IPS-20b (cell line): ENCODE results near the gene TRIM52.
"Not testable (repeated sequence)": the region's sequence is repeated elsewhere in the genome, so short reads cannot be mapped to it uniquely, and the experiment has no call there.

Experiments
- H3K27ac ChIP-seq: one replicate; pipeline ENCODE4 v1.5.1; 2013; ENCODE audit warnings: low read length
- H3K27me3 ChIP-seq: 2 replicates; pipeline ENCODE4 v1.6.1; 2013; ENCODE audit warnings: mild to moderate bottlenecking, low read length, inconsistent platforms; ENCODE audit not compliant: insufficient read depth
- H3K36me3 ChIP-seq: 2 replicates; pipeline ENCODE4 v1.6.1; 2013; ENCODE audit warnings: low read depth, mild to moderate bottlenecking, inconsistent platforms, low read length, moderate library complexity; ENCODE audit not compliant: insufficient read depth
- H3K4me1 ChIP-seq: 2 replicates; pipeline ENCODE4 v1.6.1; 2013; ENCODE audit warnings: mild to moderate bottlenecking, control low read depth, inconsistent platforms, low read length, moderate library complexity; ENCODE audit not compliant: insufficient read depth
- H3K4me3 ChIP-seq: 2 replicates; pipeline ENCODE4 v1.5.1; 2013; ENCODE audit warnings: mild to moderate bottlenecking, low read length, inconsistent platforms
- H3K9ac ChIP-seq: 2 replicates; pipeline ENCODE4 v1.6.1; 2013; ENCODE audit warnings: low read depth, mild to moderate bottlenecking, inconsistent platforms, low read length, moderate library complexity
- H3K9me3 ChIP-seq: 2 replicates; pipeline ENCODE4 v1.6.1; 2013; ENCODE audit warnings: mild to moderate bottlenecking, low read depth, low read length, inconsistent platforms; ENCODE audit not compliant: insufficient read depth

TRIM52 gene

GRCh38 chr5:181260720-181261319 lies at the start of gene TRIM52:
Gene TRIM52, minus strand, starts transcription at chr5:181261143. Its CDS starts 330 bp downstream, at chr5:181260813.
- no peaks in the 10 kb centered on the region for H3K9me3 ChIP-seq
- H3K4me3 ChIP-seq, result peak within 1 kb of the TSS; percentile 91
- peak within 1 kb of the TSS; percentile 94 for H3K27ac ChIP-seq
- no peaks in the 10 kb centered on the region for H3K27me3 ChIP-seq
- peak within 1 kb of the TSS; percentile 96 for H3K9ac ChIP-seq
- peaks cover 9% of the 10 kb centered on the region for H3K4me1 ChIP-seq
- H3K36me3 ChIP-seq, result peaks cover 21% of the 10 kb centered on the region

- not testable (repeated sequence) for H3K9me3 ChIP-seq, H3K4me3 ChIP-seq, H3K9ac ChIP-seq, H3K27ac ChIP-seq, H3K4me1 ChIP-seq, H3K27me3 ChIP-seq
- H3K36me3 ChIP-seq, result peaks cover 45% of the 10 kb centered on the region
These were observed 26.4 kb upstream of the TRIM52 start for GRCh38 chr5:181287331-181287730.

GRCh38 chr5:181285962-181286705 lies 25.2 kb upstream of the TRIM52 start:
- not testable (repeated sequence) for H3K9me3 ChIP-seq, H3K27me3 ChIP-seq, H3K4me1 ChIP-seq, H3K27ac ChIP-seq, H3K4me3 ChIP-seq, H3K9ac ChIP-seq
- H3K36me3 ChIP-seq, result peaks cover 45% of the 10 kb centered on the region

GRCh38 chr5:181283841-181284755 lies 23.2 kb upstream of the TRIM52 start:
- not testable (repeated sequence) for H3K9me3 ChIP-seq, H3K9ac ChIP-seq

GRCh38 chr5:181283347-181283746 lies 22.4 kb upstream of the TRIM52 start:
- peaks cover 45% of the 10 kb centered on the region for H3K36me3 ChIP-seq
- H3K27me3 ChIP-seq, result no peaks in the 10 kb centered on the region
- no peak overlapping the region for H3K27ac ChIP-seq
- H3K9me3 ChIP-seq, result no peaks in the 10 kb centered on the region
- no peak overlapping the region for H3K9ac ChIP-seq
- no peaks in the 10 kb centered on the region for H3K4me1 ChIP-seq
- no peak overlapping the region for H3K4me3 ChIP-seq

More at GRCh38 chr5:181283841-181284755, 23.2 kb upstream of the TRIM52 start:
- peaks cover 45% of the 10 kb centered on the region for H3K36me3 ChIP-seq
- H3K4me1 ChIP-seq, H3K4me3 ChIP-seq, H3K27me3 ChIP-seq, H3K27ac ChIP-seq: not testable (repeated sequence)

- H3K27ac ChIP-seq, result no peak overlapping the region
- no peak overlapping the region for H3K9ac ChIP-seq
- H3K4me1 ChIP-seq, result no peaks in the 10 kb centered on the region
- H3K4me3 ChIP-seq, result no peak overlapping the region
- H3K36me3 ChIP-seq, result peaks cover 42% of the 10 kb centered on the region
- H3K9me3 ChIP-seq, result no peaks in the 10 kb centered on the region
- no peaks in the 10 kb centered on the region for H3K27me3 ChIP-seq
These were observed 21.9 kb upstream of the TRIM52 start for GRCh38 chr5:181282874-181283273.

- H3K4me3 ChIP-seq, result peak overlapping the region; percentile 85
- H3K9me3 ChIP-seq, H3K27me3 ChIP-seq, H3K4me1 ChIP-seq, H3K27ac ChIP-seq, H3K9ac ChIP-seq: not testable (repeated sequence)
- peaks cover 37% of the 10 kb centered on the region for H3K36me3 ChIP-seq
These were observed 21.5 kb upstream of the TRIM52 start for GRCh38 chr5:181282415-181282814.

- peak overlapping the region; percentile 85 for H3K4me3 ChIP-seq
- no peaks in the 10 kb centered on the region for H3K9me3 ChIP-seq
- H3K9ac ChIP-seq, result peak overlapping the region; percentile 92; the same call in 1 of the 2 replicates
- H3K27ac ChIP-seq, result no peak overlapping the region
- no peaks in the 10 kb centered on the region for H3K4me1 ChIP-seq
- peaks cover 33% of the 10 kb centered on the region for H3K36me3 ChIP-seq
- no peaks in the 10 kb centered on the region for H3K27me3 ChIP-seq
These were observed 21.0 kb upstream of the TRIM52 start for GRCh38 chr5:181281984-181282316.

- H3K4me3 ChIP-seq, result peak overlapping the region; percentile 85
- H3K27ac ChIP-seq, result peak overlapping the region; percentile 90
- H3K4me1 ChIP-seq, result no peaks in the 10 kb centered on the region
- H3K9ac ChIP-seq, result peak overlapping the region; percentile 92
- H3K27me3 ChIP-seq, result no peaks in the 10 kb centered on the region
- no peaks in the 10 kb centered on the region for H3K9me3 ChIP-seq
- H3K36me3 ChIP-seq, result peaks cover 27% of the 10 kb centered on the region
These were observed 20.4 kb upstream of the TRIM52 start for GRCh38 chr5:181281077-181281983.

GRCh38 chr5:181280251-181280762 lies 19.4 kb upstream of the TRIM52 start:
- Histone ChIP-seq H3K9ac (peak overlapping the region; percentile 92; the same call in 1 of the 2 replicates), H3K4me3 (peak overlapping the region; percentile 85), H3K9me3 (no peaks in the 10 kb centered on the region)

GRCh38 chr5:181273433-181273744 lies 12.4 kb upstream of the TRIM52 start:
- H3K4me3 ChIP-seq, H3K27me3 ChIP-seq, H3K36me3 ChIP-seq, H3K9me3 ChIP-seq, H3K9ac ChIP-seq, H3K4me1 ChIP-seq, H3K27ac ChIP-seq: not testable (repeated sequence)

More at GRCh38 chr5:181280251-181280762, 19.4 kb upstream of the TRIM52 start:
- Histone ChIP-seq H3K27me3 (no peaks in the 10 kb centered on the region), H3K4me1 (no peaks in the 10 kb centered on the region), H3K27ac (no peak overlapping the region), H3K36me3 (peaks cover 18% of the 10 kb centered on the region)
